Stimulated activated CD8-positive, alpha-beta memory T cell treated with anti-CD3 and anti-CD28 coated beads, Interleukin-12 subunit alpha, Interleukin-12 subunit beta, amount 100 ng/mL, for 1 hour (primary cell): Measurements from ENCODE around the gene RABL3.
"Not testable (repeated sequence)": the region's sequence is repeated elsewhere in the genome, so short reads cannot be mapped to it uniquely, and the experiment has no call there.

Source experiments
- DNase-seq: peaks from one replicate; pipeline ENCODE4 v3.0.0-alpha.2; 2020; ENCODE audit warnings: low read depth

RABL3 gene

GRCh38 chr3:120645083-120645845, 97.1 kb downstream of the RABL3 start:
- no peak for DNase-seq

GRCh38 chr3:120642368-120642948, 99.9 kb downstream of the RABL3 start:
- DNase-seq: no peak

GRCh38 chr3:120641696-120642246, 100.5 kb downstream of the RABL3 start:
- no peak for DNase-seq

GRCh38 chr3:120640231-120640630, 102.1 kb downstream of the RABL3 start:
- DNase-seq: no peak

GRCh38 chr3:120638820-120639219, 103.5 kb downstream of the RABL3 start:
- DNase-seq: not testable (repeated sequence)

GRCh38 chr3:120637851-120638559, 104.3 kb downstream of the RABL3 start:
- DNase-seq: no peak

GRCh38 chr3:120636795-120637401, 105.4 kb downstream of the RABL3 start:
- DNase-seq: no peak
